ENCODE measurements around the gene MTHFD2L. TPM values are rescaled to one million over a fixed set of nuclear protein-coding genes. Genes with fewer than 3 reads are reported as not detected.
A peak's percentile ranks its signal among the peaks of the same experiment; 100 is the strongest.

MTHFD2L gene
- total and polyA plus RNA-seq, 11 donors = 6.8 to 16.4 (median 11.6) TPM

DNA sequence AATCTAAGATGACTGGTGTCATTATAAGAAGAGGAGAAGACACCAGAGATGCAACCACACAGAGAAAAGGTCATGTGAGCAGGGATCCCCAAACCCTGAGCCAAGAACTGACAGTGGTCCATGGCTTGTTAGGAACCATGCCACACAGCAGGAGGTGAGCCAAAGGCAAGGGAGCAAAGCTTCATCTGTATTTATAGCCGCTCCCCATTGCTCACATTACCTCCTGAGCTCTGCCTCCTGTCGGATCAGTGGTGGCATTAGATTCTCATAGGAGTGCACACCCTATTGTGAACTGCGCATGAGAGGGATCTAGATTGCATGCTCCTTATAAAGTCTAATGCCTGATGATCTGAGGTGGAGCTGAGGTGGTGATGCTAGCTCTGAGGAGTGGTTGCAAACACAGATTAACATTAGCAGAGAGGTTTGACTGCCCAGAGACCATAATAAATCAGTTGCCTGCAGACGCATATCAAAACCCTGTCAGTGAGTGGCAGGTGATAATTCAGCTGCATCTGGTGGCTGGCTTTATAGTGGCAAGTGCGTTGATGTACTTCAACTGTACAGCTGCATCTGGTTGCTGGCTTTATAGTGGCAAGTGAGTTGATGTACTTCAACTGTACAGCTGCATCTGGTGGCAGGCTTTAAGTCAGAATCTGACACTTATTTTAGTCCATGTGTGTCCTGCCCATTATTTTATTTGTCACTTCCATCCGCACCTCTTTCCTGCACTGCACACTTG, 39.1 kb upstream of the MTHFD2L start:
- TF ChIP-seq, protein P1, sequence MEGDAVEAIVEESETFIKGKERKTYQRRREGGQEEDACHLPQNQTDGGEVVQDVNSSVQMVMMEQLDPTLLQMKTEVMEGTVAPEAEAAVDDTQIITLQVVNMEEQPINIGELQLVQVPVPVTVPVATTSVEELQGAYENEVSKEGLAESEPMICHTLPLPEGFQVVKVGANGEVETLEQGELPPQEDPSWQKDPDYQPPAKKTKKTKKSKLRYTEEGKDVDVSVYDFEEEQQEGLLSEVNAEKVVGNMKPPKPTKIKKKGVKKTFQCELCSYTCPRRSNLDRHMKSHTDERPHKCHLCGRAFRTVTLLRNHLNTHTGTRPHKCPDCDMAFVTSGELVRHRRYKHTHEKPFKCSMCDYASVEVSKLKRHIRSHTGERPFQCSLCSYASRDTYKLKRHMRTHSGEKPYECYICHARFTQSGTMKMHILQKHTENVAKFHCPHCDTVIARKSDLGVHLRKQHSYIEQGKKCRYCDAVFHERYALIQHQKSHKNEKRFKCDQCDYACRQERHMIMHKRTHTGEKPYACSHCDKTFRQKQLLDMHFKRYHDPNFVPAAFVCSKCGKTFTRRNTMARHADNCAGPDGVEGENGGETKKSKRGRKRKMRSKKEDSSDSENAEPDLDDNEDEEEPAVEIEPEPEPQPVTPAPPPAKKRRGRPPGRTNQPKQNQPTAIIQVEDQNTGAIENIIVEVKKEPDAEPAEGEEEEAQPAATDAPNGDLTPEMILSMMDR (IDR thresholded peaks at IDR 0.05) = no peak
- TF ChIP-seq POLR2A (IDR thresholded peaks at IDR 0.05) = no peak
- Histone ChIP-seq H3K36me3 (no peaks in the 10 kb centered on the region), H3K9me3 (no peaks in the 10 kb centered on the region), H3K27me3 (no peaks in the 10 kb centered on the region), H3K27ac (peak overlapping the region in 9 of 12 donors; percentile 50 to 78 (median 67)), H3K4me1 (peaks cover 3 to 32% (median 18%) of the 10 kb centered on the region in 12 donors), H3K4me3 (no peak overlapping the region)
- 81 to 96% (median 90%) methylated on average over 6 of the region's 6 CpGs for WGBS, 4 donors
- ATAC-seq (no peak), DNase-seq (no peak)
- intact Hi-C loops (cut with DNase I) = no loop called here

GRCh38 chr4:74120086-74120485, 37.8 kb upstream of the MTHFD2L start:
- Histone ChIP-seq H3K27me3 (no peaks in the 10 kb centered on the region), H3K27ac (no peak overlapping the region), H3K36me3 (no peaks in the 10 kb centered on the region), H3K4me3 (no peak overlapping the region), H3K4me1 (peaks cover 3 to 32% (median 18%) of the 10 kb centered on the region in 12 donors), H3K9me3 (no peaks in the 10 kb centered on the region)
- ATAC-seq (no peak), DNase-seq (no peak)
- WGBS, 4 donors = 96 to 100% (median 98%) methylated on average over 1 of the region's 1 CpG
- intact Hi-C loops (cut with DNase I) = loop anchor here in 2 of 10 donors (10.0 kb wide), 2 partner anchors 245 to 525 kb away; no protein-coding TSS in a partner anchor
- TF ChIP-seq, protein P1 (IDR thresholded peaks at IDR 0.05) = no peak
- no peak for TF ChIP-seq POLR2A (IDR thresholded peaks at IDR 0.05)

- no peak overlapping the region for H3K27ac ChIP-seq
- DNase-seq (no peak), ATAC-seq (no peak)
- H3K36me3 ChIP-seq = no peaks in the 10 kb centered on the region
- no peak for TF ChIP-seq POLR2A (IDR thresholded peaks at IDR 0.05)
- TF ChIP-seq, protein P1 (IDR thresholded peaks at IDR 0.05) = no peak
- WGBS, 4 donors = 73 to 78% (median 78%) methylated on average over 2 of the region's 2 CpGs
- no peaks in the 10 kb centered on the region for H3K27me3 ChIP-seq
- H3K4me3 ChIP-seq = no peak overlapping the region
- intact Hi-C loops (cut with DNase I) = loop anchor here in 2 of 10 donors (10.0 kb wide), 2 partner anchors 247 to 527 kb away; no protein-coding TSS in a partner anchor
- H3K9me3 ChIP-seq = no peaks in the 10 kb centered on the region
- H3K4me1 ChIP-seq = peaks cover 0 to 23% (median 11%) of the 10 kb centered on the region in 12 donors
Observed at GRCh38 chr4:74121643-74122579, 36.0 kb upstream of the MTHFD2L start.
